Measurements from ENCODE around the gene SHC4. TPM values are rescaled to one million over a fixed set of nuclear protein-coding genes. Genes with fewer than 3 reads are reported as not detected.

The SHC4 gene
- total RNA-seq, 6 donors from 2014 or later: under 0.01 to 0.59 (median 0.20) TPM; not detected in 2

DNA sequence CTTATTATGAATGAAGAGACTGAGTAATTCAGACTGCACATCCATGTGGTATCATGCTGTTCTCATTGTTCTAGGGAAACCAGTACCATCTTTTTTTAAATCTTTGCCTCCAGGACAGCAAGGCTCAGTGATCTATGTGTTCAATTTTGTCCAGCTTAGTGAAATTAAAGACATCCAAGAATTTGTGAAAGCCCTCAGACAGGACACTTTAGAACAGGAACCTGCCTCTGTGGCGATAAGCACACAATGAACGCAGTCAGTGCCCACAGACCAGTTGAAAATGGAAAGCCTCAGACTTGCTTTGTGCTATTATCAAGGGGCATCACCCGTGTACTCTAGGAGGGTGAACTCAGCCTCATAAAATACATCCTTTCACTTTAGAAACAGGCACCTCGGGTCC lies 65.7 kb downstream of the SHC4 start:
- Histone ChIP-seq H3K4me1 (peaks cover 0 to 7% (median 0%) of the 10 kb centered on the region in 4 donors), H3K27me3 (no peaks in the 10 kb centered on the region), H3K9me3 (no peaks in the 10 kb centered on the region), H3K36me3 (no peaks in the 10 kb centered on the region), H3K27ac (no peak overlapping the region), H3K4me3 (no peak overlapping the region)
- 47 to 78% methylated on average over 4 of the region's 4 CpGs for WGBS, 2 donors
- TF ChIP-seq POLR2AphosphoS5 (IDR thresholded peaks at IDR 0.05) (no peak), EP300 (IDR thresholded peaks at IDR 0.05) (no peak), POLR2A (IDR thresholded peaks at IDR 0.05) (no peak)
- TF ChIP-seq, protein P1, sequence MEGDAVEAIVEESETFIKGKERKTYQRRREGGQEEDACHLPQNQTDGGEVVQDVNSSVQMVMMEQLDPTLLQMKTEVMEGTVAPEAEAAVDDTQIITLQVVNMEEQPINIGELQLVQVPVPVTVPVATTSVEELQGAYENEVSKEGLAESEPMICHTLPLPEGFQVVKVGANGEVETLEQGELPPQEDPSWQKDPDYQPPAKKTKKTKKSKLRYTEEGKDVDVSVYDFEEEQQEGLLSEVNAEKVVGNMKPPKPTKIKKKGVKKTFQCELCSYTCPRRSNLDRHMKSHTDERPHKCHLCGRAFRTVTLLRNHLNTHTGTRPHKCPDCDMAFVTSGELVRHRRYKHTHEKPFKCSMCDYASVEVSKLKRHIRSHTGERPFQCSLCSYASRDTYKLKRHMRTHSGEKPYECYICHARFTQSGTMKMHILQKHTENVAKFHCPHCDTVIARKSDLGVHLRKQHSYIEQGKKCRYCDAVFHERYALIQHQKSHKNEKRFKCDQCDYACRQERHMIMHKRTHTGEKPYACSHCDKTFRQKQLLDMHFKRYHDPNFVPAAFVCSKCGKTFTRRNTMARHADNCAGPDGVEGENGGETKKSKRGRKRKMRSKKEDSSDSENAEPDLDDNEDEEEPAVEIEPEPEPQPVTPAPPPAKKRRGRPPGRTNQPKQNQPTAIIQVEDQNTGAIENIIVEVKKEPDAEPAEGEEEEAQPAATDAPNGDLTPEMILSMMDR (IDR thresholded peaks at IDR 0.05): no peak
- DNase-seq (no peak), ATAC-seq (ENCODE audit: low FRiP score in 2 of 2) (no peak)

DNA sequence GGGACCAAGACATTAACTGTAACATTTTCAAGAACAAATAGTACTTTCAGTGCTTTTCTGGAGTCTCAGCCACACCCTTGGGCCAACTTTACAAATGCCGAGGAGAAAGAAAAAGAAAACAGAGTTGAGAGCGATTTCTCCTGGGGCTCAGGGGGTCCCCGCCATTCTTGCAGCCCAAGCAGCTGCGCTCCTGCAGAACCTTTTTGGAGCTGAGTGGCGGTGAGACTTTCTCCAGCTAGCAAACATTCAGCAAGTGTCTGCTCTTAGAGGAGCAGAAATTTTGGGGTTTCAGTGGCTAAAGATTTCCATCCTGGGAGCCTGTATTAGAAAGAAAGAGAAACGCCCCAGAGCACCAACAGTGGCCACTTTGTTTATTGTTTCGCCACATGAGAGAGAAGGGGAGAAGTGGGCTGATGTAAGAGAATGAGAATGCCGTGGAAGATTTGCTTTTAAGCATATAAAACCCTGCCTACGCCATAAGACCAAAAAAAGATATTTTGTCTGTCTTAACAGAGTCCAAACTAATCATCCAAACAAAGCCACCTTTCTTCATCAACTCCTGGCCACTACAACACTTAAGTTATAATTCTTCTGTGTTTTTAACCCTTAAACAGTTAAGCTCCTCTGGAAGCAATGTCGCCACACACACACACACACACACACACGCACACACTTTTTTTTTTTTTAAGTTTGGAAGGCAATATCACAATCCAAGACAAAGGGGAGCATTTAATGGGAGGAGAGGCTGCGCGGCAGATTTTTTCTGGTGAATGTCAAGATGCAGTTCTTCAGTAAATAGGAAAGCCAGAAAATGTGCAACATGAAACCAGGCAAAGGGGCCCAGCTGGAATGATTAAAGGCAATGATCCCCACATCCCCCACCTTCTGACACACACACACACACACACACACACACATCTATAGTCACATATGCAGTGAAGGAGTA lies 66.6 kb downstream of the SHC4 start:
- Histone ChIP-seq H3K4me3 (peak overlapping the region in 1 of 4 donors; percentile 1), H3K4me1 (peaks cover 0 to 7% (median 0%) of the 10 kb centered on the region in 4 donors)
- ATAC-seq (ENCODE audit: low FRiP score in 2 of 2): peak in 1 of 2 donors; percentile 76

DNA sequence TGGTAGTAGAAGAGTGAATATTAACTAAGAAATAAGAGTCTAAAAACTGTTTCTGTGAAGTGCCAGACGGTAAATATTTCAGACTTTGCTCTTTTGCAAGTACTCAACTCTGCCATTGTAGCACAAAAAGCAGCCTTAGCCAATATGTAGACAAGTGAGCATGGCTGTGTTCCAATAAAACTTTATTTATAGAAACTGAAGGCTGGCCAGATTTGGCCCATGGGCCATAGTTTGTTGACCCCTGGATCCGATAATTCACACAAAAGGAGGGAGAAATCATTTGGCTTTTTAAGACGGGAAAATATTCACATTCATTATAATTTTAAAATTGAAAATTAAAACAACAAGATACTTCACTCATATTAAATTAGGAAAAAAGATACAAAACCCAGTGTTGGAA lies 70.4 kb downstream of the SHC4 start:
- no peaks in the 10 kb centered on the region for H3K27me3 ChIP-seq
- no peaks in the 10 kb centered on the region for H3K9me3 ChIP-seq
- H3K27ac ChIP-seq: no peak overlapping the region
- H3K4me3 ChIP-seq: no peak overlapping the region
- WGBS, 2 donors: 70 to 79% methylated on average over 3 of the region's 3 CpGs
- H3K36me3 ChIP-seq: no peaks in the 10 kb centered on the region
- DNase-seq (no peak), ATAC-seq (ENCODE audit: low FRiP score in 2 of 2) (no peak)
- H3K4me1 ChIP-seq: peaks cover 0 to 5% (median 0%) of the 10 kb centered on the region in 4 donors
- TF ChIP-seq POLR2A (IDR thresholded peaks at IDR 0.05) (no peak), EP300 (IDR thresholded peaks at IDR 0.05) (no peak), POLR2AphosphoS5 (IDR thresholded peaks at IDR 0.05) (no peak)
- TF ChIP-seq, protein P1 (IDR thresholded peaks at IDR 0.05): no peak

More for the DNA sequence above, 66.6 kb downstream of the SHC4 start:
- TF ChIP-seq POLR2AphosphoS5 (IDR thresholded peaks at IDR 0.05): no peak
- no peak for TF ChIP-seq EP300 (IDR thresholded peaks at IDR 0.05)
- TF ChIP-seq POLR2A (IDR thresholded peaks at IDR 0.05): no peak
- TF ChIP-seq, protein P1 (IDR thresholded peaks at IDR 0.05): no peak
- no peaks in the 10 kb centered on the region for H3K9me3 ChIP-seq
- no peak overlapping the region for H3K27ac ChIP-seq
- no peaks in the 10 kb centered on the region for H3K36me3 ChIP-seq
- no peaks in the 10 kb centered on the region for H3K27me3 ChIP-seq
- WGBS, 2 donors: 47 to 49% methylated on average over 12 to 13 of the region's 13 CpGs
- DNase-seq: no peak

DNA sequence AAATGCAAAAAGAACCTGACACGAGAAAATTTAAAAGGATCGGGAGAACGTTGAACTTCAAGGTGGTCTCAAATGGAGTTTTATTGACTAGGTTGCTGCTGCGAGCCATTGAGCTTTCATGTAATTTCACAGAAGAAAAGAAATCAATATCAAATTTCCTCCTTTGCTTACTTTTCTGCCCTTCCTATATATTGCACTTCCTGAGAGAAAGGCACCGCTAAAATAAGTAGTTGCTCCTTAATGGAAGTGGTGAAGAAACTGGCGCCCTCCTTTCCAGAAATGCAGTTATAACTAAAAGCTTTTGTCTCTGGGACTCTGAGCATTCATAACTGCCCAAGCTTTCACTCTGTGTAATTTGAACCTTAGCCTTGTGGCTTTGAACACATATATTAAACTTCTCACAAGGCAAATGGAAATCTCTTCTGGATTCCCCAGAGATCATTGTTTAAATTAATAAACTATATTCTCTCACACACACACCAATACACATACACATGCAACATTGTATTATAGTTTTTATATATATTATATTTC lies 72.4 kb downstream of the SHC4 start:
- 82 to 87% methylated on average over 6 of the region's 6 CpGs for WGBS, 2 donors
- no peaks in the 10 kb centered on the region for H3K36me3 ChIP-seq
- TF ChIP-seq POLR2AphosphoS5 (IDR thresholded peaks at IDR 0.05) (no peak), POLR2A (IDR thresholded peaks at IDR 0.05) (no peak), EP300 (IDR thresholded peaks at IDR 0.05) (no peak)
- TF ChIP-seq, protein P1 (IDR thresholded peaks at IDR 0.05): no peak
- no peaks in the 10 kb centered on the region for H3K4me1 ChIP-seq
- H3K9me3 ChIP-seq: no peaks in the 10 kb centered on the region
- ATAC-seq (ENCODE audit: low FRiP score in 2 of 2): no peak
- no peak overlapping the region for H3K4me3 ChIP-seq
- DNase-seq: no peak
- H3K27me3 ChIP-seq: no peaks in the 10 kb centered on the region
- no peak overlapping the region for H3K27ac ChIP-seq
